Activated CD4-positive, alpha-beta T cell treated with anti-CD3 and anti-CD28 coated beads, Interleukin-2, amount 10 ng/mL, durations not matched to agents 7 days and 5 days (primary cell): Measurements from ENCODE around the gene AKR7A2. TPM values are rescaled to one million over a fixed set of nuclear protein-coding genes. Genes with fewer than 3 reads are reported as not detected.

Experiments used
- CTCF ChIA-PET: fragments of 350-600 bp; sonication (Branson Sonifier 250); formaldehyde crosslinking; loops from one replicate; lab custom pipeline; 2021; ENCODE audit warnings: antibody characterized with exemption; lab: Charles Lee
- POLR2A ChIA-PET: fragments of 350-600 bp; sonication (Branson Sonifier 250); formaldehyde crosslinking; loops from one replicate; lab custom pipeline; 2021; ENCODE audit warnings: antibody characterized with exemption; lab: Charles Lee
- DNase-seq: peaks from one replicate; pipeline ENCODE4 v3.0.0-alpha.2; 2020
- H3K27ac Mint-ChIP-seq: one replicate; pipeline ENCODE4 v1.8.0; 2021; ENCODE audit warnings: mild to moderate bottlenecking, moderate library complexity, mixed read lengths
- H3K27me3 Mint-ChIP-seq: one replicate; pipeline ENCODE4 v1.8.0; 2021; ENCODE audit warnings: mixed read lengths
- H3K36me3 Mint-ChIP-seq: one replicate; pipeline ENCODE4 v1.8.0; 2021; ENCODE audit warnings: low read depth, mixed read lengths
- H3K4me1 Mint-ChIP-seq: one replicate; pipeline ENCODE4 v1.8.0; 2021; ENCODE audit warnings: mixed read lengths
- H3K4me3 Mint-ChIP-seq: one replicate; pipeline ENCODE4 v1.8.0; 2021; ENCODE audit warnings: mild to moderate bottlenecking, moderate library complexity, mixed read lengths
- H3K9me3 Mint-ChIP-seq: one replicate; pipeline ENCODE4 v1.8.0; 2021; ENCODE audit warnings: mixed read lengths
- total RNA-seq, 2 experiments: library from RNA; stranded (reverse); gene quantifications; one replicate each; pipeline ENCODE4 v1.2.3, GENCODE V29; 2021

Gene AKR7A2
- total RNA-seq, 2 experiments from 2014 or later: 45.4 to 45.8 TPM

- no peak overlapping the region for H3K27ac Mint-ChIP-seq
Observed at GRCh38 chr1:19315378-19316198, 3.6 kb upstream of the AKR7A2 start.

GRCh38 chr1:19313961-19314882, 2.3 kb upstream of the AKR7A2 start:
- no peak overlapping the region for H3K4me3 Mint-ChIP-seq
- no peak overlapping the region for H3K27ac Mint-ChIP-seq
- H3K27me3 Mint-ChIP-seq: no peaks in the 10 kb centered on the region
- no peak for DNase-seq
- ChIA-PET POLR2A (no interaction called here), CTCF (no interaction called here)
- peaks cover 43% of the 10 kb centered on the region for H3K4me1 Mint-ChIP-seq
- H3K9me3 Mint-ChIP-seq: no peaks in the 10 kb centered on the region
- peaks cover 2% of the 10 kb centered on the region for H3K36me3 Mint-ChIP-seq

More at GRCh38 chr1:19315378-19316198, 3.6 kb upstream of the AKR7A2 start:
- DNase-seq: no peak
- Mint-ChIP-seq H3K27me3 (no peaks in the 10 kb centered on the region), H3K4me3 (no peak overlapping the region), H3K4me1 (peaks cover 37% of the 10 kb centered on the region), H3K9me3 (no peaks in the 10 kb centered on the region), H3K36me3 (peaks cover 2% of the 10 kb centered on the region)
- CTCF ChIA-PET: interaction anchor here (1.2 kb wide), 1 partner anchor 13 kb away, joined by 4 read pairs; no protein-coding TSS in a partner anchor
- POLR2A ChIA-PET: no interaction called here

- H3K36me3 Mint-ChIP-seq: peaks cover 4% of the 10 kb centered on the region
- no peaks in the 10 kb centered on the region for H3K9me3 Mint-ChIP-seq
- ChIA-PET POLR2A (no interaction called here), CTCF (interaction anchor here (0.8 kb wide), 1 partner anchor 147 kb away, joined by 3 read pairs; no protein-coding TSS in a partner anchor)
- no peak for DNase-seq
- H3K4me1 Mint-ChIP-seq: peaks cover 43% of the 10 kb centered on the region
- peak overlapping the region; percentile 69 for H3K27ac Mint-ChIP-seq
- peak overlapping the region; percentile 78 for H3K4me3 Mint-ChIP-seq
- no peaks in the 10 kb centered on the region for H3K27me3 Mint-ChIP-seq
Observed at GRCh38 chr1:19313636-19313959, 1.7 kb upstream of the AKR7A2 start.

GRCh38 chr1:19312782-19313635, 1.1 kb upstream of the AKR7A2 start:
- Mint-ChIP-seq H3K4me1 (peaks cover 43% of the 10 kb centered on the region), H3K36me3 (peaks cover 4% of the 10 kb centered on the region), H3K9me3 (no peaks in the 10 kb centered on the region), H3K4me3 (peak overlapping the region; percentile 78), H3K27me3 (no peaks in the 10 kb centered on the region), H3K27ac (peak overlapping the region; percentile 69)
- no peak for DNase-seq
- POLR2A ChIA-PET: interaction anchor here (0.7 kb wide), 1 partner anchor 151 kb away, joined by 3 read pairs; no protein-coding TSS in a partner anchor
- CTCF ChIA-PET: interaction anchor here (0.8 kb wide), 1 partner anchor 148 kb away, joined by 3 read pairs; no protein-coding TSS in a partner anchor

GRCh38 chr1:19311503-19311930, 427 bp downstream of the AKR7A2 start:
- ChIA-PET CTCF (no interaction called here), POLR2A (no interaction called here)
- peaks cover 43% of the 10 kb centered on the region for H3K4me1 Mint-ChIP-seq
- peak overlapping the region; percentile 80 for H3K27ac Mint-ChIP-seq
- no peaks in the 10 kb centered on the region for H3K9me3 Mint-ChIP-seq
- H3K27me3 Mint-ChIP-seq: no peaks in the 10 kb centered on the region
- H3K4me3 Mint-ChIP-seq: peak overlapping the region; percentile 83
- peaks cover 9% of the 10 kb centered on the region for H3K36me3 Mint-ChIP-seq
- DNase-seq: no peak

- peak overlapping the region; percentile 80 for H3K27ac Mint-ChIP-seq
- no peak for DNase-seq
- H3K9me3 Mint-ChIP-seq: no peaks in the 10 kb centered on the region
- CTCF ChIA-PET: interaction anchor here (1.1 to 1.2 kb wide), 2 partner anchors 15 to 351 kb away, joined by 3 to 4 read pairs; no protein-coding TSS in a partner anchor
- POLR2A ChIA-PET: no interaction called here
- H3K27me3 Mint-ChIP-seq: no peaks in the 10 kb centered on the region
- peak overlapping the region; percentile 83 for H3K4me3 Mint-ChIP-seq
- peaks cover 9% of the 10 kb centered on the region for H3K36me3 Mint-ChIP-seq
- H3K4me1 Mint-ChIP-seq: peaks cover 40% of the 10 kb centered on the region
Observed at GRCh38 chr1:19310720-19311502, 1.0 kb downstream of the AKR7A2 start.

GRCh38 chr1:19310061-19310460, 1.9 kb downstream of the AKR7A2 start:
- DNase-seq: no peak
- ChIA-PET CTCF (interaction anchor here (0.6 to 1.2 kb wide), 3 partner anchors 11 to 352 kb away, joined by 3 to 4 read pairs (median 3); no protein-coding TSS in a partner anchor), POLR2A (no interaction called here)
- H3K4me3 Mint-ChIP-seq: peak overlapping the region; percentile 83
- no peaks in the 10 kb centered on the region for H3K27me3 Mint-ChIP-seq
- H3K9me3 Mint-ChIP-seq: no peaks in the 10 kb centered on the region
- peaks cover 11% of the 10 kb centered on the region for H3K36me3 Mint-ChIP-seq
- peaks cover 32% of the 10 kb centered on the region for H3K4me1 Mint-ChIP-seq
- H3K27ac Mint-ChIP-seq: no peak overlapping the region

- DNase-seq: no peak
- H3K36me3 Mint-ChIP-seq: peaks cover 11% of the 10 kb centered on the region
- peaks cover 29% of the 10 kb centered on the region for H3K4me1 Mint-ChIP-seq
- no peak overlapping the region for H3K4me3 Mint-ChIP-seq
- ChIA-PET POLR2A (no interaction called here), CTCF (interaction anchor here (1.1 to 1.2 kb wide), 2 partner anchors 13 to 353 kb away, joined by 3 to 4 read pairs; no protein-coding TSS in a partner anchor)
- H3K27ac Mint-ChIP-seq: no peak overlapping the region
- H3K9me3 Mint-ChIP-seq: no peaks in the 10 kb centered on the region
- no peaks in the 10 kb centered on the region for H3K27me3 Mint-ChIP-seq
Observed at GRCh38 chr1:19309123-19309813, 2.7 kb downstream of the AKR7A2 start.

GRCh38 chr1:19308509-19308907, 3.4 kb downstream of the AKR7A2 start:
- H3K27ac Mint-ChIP-seq: no peak overlapping the region
- DNase-seq: no peak
- H3K27me3 Mint-ChIP-seq: no peaks in the 10 kb centered on the region
- peaks cover 15% of the 10 kb centered on the region for H3K36me3 Mint-ChIP-seq
- ChIA-PET CTCF (interaction anchor here (0.5 kb wide), 1 partner anchor 35 kb away, joined by 4 read pairs; no protein-coding TSS in a partner anchor), POLR2A (no interaction called here)
- peaks cover 23% of the 10 kb centered on the region for H3K4me1 Mint-ChIP-seq
- no peak overlapping the region for H3K4me3 Mint-ChIP-seq
- no peaks in the 10 kb centered on the region for H3K9me3 Mint-ChIP-seq

- DNase-seq: no peak
- no peaks in the 10 kb centered on the region for H3K9me3 Mint-ChIP-seq
- POLR2A ChIA-PET: no interaction called here
- peaks cover 19% of the 10 kb centered on the region for H3K36me3 Mint-ChIP-seq
- CTCF ChIA-PET: no interaction called here
- H3K4me3 Mint-ChIP-seq: no peak overlapping the region
- H3K4me1 Mint-ChIP-seq: peaks cover 17% of the 10 kb centered on the region
- H3K27me3 Mint-ChIP-seq: no peaks in the 10 kb centered on the region
- no peak overlapping the region for H3K27ac Mint-ChIP-seq
Observed at GRCh38 chr1:19307794-19308508, 4.0 kb downstream of the AKR7A2 start.
